Mucosa of gallbladder (tissue), 1 donor: ENCODE measurements around the gene C20orf204. TPM values are rescaled to one million over a fixed set of nuclear protein-coding genes. Genes with fewer than 3 reads are reported as not detected.

Experiments
- DNase-seq: peaks from one replicate; pipeline ENCODE4 v3.0.0-alpha.2; 2020; ENCODE audit warnings: low spot score
- total RNA-seq: library from RNA; stranded (reverse); gene quantifications from one replicate; pipeline ENCODE4 v1.2.1, GENCODE V29; 2021
- donor health status: DM: no; HTN: no; CAD: no.

Gene C20orf204
- total RNA-seq, 1 donor from 2014 or later = 1.7 TPM

- DNase-seq = no peak
These were observed 6.2 kb downstream of the C20orf204 start for GRCh38 chr20:64042054-64042781.

GRCh38 chr20:64043768-64044167, 7.8 kb downstream of the C20orf204 start:
- DNase-seq = no peak

- DNase-seq = no peak
These were observed 8.7 kb downstream of the C20orf204 start for GRCh38 chr20:64044484-64045247.

GRCh38 chr20:64045346-64046011, 9.5 kb downstream of the C20orf204 start:
- DNase-seq = no peak

- no peak for DNase-seq
These were observed 11.0 kb downstream of the C20orf204 start for GRCh38 chr20:64047046-64047389.

- no peak for DNase-seq
These were observed 12.0 kb downstream of the C20orf204 start for GRCh38 chr20:64047968-64048401.

- no peak for DNase-seq
These were observed 12.5 kb downstream of the C20orf204 start for GRCh38 chr20:64048402-64049044.

- no peak for DNase-seq
These were observed 13.3 kb downstream of the C20orf204 start, which contains the start of gene SOX18 for GRCh38 chr20:64049060-64049877. Gene SOX18, minus strand, starts transcription at chr20:64049639. Its CDS starts 123 bp downstream, at chr20:64049516.

GRCh38 chr20:64049878-64050260, 13.9 kb downstream of the C20orf204 start:
- DNase-seq = no peak

GRCh38 chr20:64050261-64051032, 14.5 kb downstream of the C20orf204 start:
- no peak for DNase-seq

- no peak for DNase-seq
These were observed 15.1 kb downstream of the C20orf204 start for GRCh38 chr20:64051033-64051452.

- no peak for DNase-seq
These were observed 15.8 kb downstream of the C20orf204 start for GRCh38 chr20:64051561-64052325.

GRCh38 chr20:64052326-64052722, 16.3 kb downstream of the C20orf204 start:
- no peak for DNase-seq

- DNase-seq = no peak
These were observed 17.2 kb downstream of the C20orf204 start for GRCh38 chr20:64052987-64053840.

GRCh38 chr20:64053841-64054661, 18.1 kb downstream of the C20orf204 start:
- DNase-seq = no peak

- no peak for DNase-seq
These were observed 19.5 kb downstream of the C20orf204 start for GRCh38 chr20:64055396-64055892.

GRCh38 chr20:64055893-64056638, 20.1 kb downstream of the C20orf204 start:
- DNase-seq = no peak
